Measurements from ENCODE around the gene GRIK4. TPM values are rescaled to one million over a fixed set of nuclear protein-coding genes. Genes with fewer than 3 reads are reported as not detected.
"Not testable (repeated sequence)": the region's sequence is repeated elsewhere in the genome, so short reads cannot be mapped to it uniquely, and the experiment has no call there.

The GRIK4 gene
- polyA plus RNA-seq, 1 of the 3 experiments (the other 2 are of a cell fraction), result 0.03 TPM

DNA sequence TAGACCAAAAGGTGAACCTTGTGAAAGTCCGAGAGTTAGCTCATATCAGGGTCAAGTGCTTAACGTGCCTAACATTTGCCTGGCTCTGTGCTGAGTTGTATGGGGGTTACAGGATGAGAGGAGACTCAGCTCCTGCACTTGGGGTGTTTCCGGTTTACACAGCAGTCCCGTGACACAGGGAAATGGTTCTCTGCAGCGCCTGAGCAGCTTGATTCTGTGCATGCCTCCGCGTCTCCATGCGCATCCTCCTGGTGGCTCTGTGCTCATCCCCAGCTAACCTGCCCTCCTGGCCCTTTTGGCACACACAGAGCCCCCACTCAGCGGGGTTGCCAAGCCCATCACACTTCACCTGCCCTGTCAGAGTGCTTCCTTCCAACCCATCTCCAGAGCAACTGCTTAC, 274.0 kb downstream of the GRIK4 start (continued):
- TF ChIP-seq, protein P1, sequence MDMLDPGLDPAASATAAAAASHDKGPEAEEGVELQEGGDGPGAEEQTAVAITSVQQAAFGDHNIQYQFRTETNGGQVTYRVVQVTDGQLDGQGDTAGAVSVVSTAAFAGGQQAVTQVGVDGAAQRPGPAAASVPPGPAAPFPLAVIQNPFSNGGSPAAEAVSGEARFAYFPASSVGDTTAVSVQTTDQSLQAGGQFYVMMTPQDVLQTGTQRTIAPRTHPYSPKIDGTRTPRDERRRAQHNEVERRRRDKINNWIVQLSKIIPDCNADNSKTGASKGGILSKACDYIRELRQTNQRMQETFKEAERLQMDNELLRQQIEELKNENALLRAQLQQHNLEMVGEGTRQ (IDR thresholded peaks at IDR 0.05; ENCODE audit: borderline replicate concordance, low read depth, low read length), result no peak
- TF ChIP-seq MXI1 (IDR thresholded peaks at IDR 0.05; ENCODE audit: low read depth, low read length), result no peak

DNA sequence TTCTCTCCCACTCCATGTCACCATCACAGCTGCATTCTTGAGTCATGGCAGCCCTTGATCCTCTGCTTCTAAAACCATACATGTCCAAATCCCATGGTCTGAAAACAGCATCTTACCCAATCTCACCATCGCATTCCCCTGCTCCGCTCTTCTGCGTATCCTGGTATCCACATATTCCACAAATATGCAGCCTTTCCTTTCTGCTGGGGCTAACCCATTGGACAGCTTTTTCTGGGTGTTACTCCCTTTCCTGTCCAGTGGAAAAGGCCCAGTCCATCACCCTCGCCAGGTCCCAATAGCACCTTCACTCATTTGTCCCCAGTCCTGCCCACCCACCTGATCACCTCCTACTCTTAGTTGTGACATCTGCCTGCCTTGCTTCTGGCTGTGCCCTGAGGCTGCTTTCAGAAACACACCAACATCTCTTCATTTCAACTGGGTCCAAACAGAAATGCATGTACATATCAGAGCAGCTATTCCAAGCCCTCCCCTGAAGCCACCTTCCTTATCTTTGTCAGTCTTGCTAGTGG, 274.7 kb downstream of the GRIK4 start:
- Histone ChIP-seq H3K36me3 (replicated peaks in 1 of 2; ENCODE audit: control insufficient read depth in 1 of 2, insufficient read depth in 2 of 2, low read length in 1 of 2) (no peaks in the 10 kb centered on the region), H3F3A (replicated peaks; ENCODE audit: insufficient read depth) (no peaks in the 10 kb centered on the region), H3K9me3 (no peaks in the 10 kb centered on the region), H3K27ac (ENCODE audit: low read depth in 2 of 2, low read length in 1 of 2) (no peak overlapping the region), H3K4me2 (no peak overlapping the region), H3K79me2 (ENCODE audit: insufficient read depth) (no peaks in the 10 kb centered on the region), H3K9me2 (no peaks in the 10 kb centered on the region), H3K9ac (no peak overlapping the region), H3K4me1 (ENCODE audit: control insufficient read depth in 1 of 2, insufficient read depth in 2 of 2, low read depth in 1 of 2, low read length in 1 of 2) (peaks cover 0 to 17% of the 10 kb centered on the region in 2 experiments; a peak in 1 of 4 replicates), H2AFZ (ENCODE audit: low read depth) (no peak overlapping the region), H3K4me3 (ENCODE audit: low read depth in 2 of 2, low read length in 1 of 2) (no peak overlapping the region), H4K20me1 (ENCODE audit: insufficient read depth) (no peaks in the 10 kb centered on the region), H3K27me3 (ENCODE audit: insufficient read depth) (no peaks in the 10 kb centered on the region)
- CTCF ChIA-PET, result interaction anchor here (0.8 to 4.0 kb wide), 6 partner anchors 10 to 276 kb away, joined by 3 to 25 read pairs (median 4); partner anchors contain the start of gene GRIK4
- no peak for TF ChIP-seq SIN3A (IDR thresholded peaks at IDR 0.05; ENCODE audit: borderline replicate concordance, low read depth, low read length)
- TF ChIP-seq POLR2AphosphoS5 (IDR thresholded peaks at IDR 0.05; ENCODE audit: low read depth, low read length), result no peak
- TF ChIP-seq MEF2A (IDR thresholded peaks at IDR 0.05; ENCODE audit: borderline replicate concordance, low read depth), result no peak
- TF ChIP-seq RXRA (IDR thresholded peaks at IDR 0.05; ENCODE audit: borderline replicate concordance, low read depth), result no peak
- TF ChIP-seq GABPA (IDR thresholded peaks at IDR 0.05; ENCODE audit: low read depth), result no peak
- TF ChIP-seq GATA2 (CRISPR knock-in tag; IDR thresholded peaks at IDR 0.05), result no peak
- no peak for TF ChIP-seq CHD2 (IDR thresholded peaks at IDR 0.05; ENCODE audit: low read length, partially characterized antibody)
- TF ChIP-seq, protein P2, sequence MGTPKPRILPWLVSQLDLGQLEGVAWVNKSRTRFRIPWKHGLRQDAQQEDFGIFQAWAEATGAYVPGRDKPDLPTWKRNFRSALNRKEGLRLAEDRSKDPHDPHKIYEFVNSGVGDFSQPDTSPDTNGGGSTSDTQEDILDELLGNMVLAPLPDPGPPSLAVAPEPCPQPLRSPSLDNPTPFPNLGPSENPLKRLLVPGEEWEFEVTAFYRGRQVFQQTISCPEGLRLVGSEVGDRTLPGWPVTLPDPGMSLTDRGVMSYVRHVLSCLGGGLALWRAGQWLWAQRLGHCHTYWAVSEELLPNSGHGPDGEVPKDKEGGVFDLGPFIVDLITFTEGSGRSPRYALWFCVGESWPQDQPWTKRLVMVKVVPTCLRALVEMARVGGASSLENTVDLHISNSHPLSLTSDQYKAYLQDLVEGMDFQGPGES (IDR thresholded peaks at IDR 0.05; ENCODE audit: low read depth, low read length), result no peak
- no peak for TF ChIP-seq TEAD4 (IDR thresholded peaks at IDR 0.05; ENCODE audit: borderline replicate concordance, insufficient read depth)
- TF ChIP-seq, protein P3, sequence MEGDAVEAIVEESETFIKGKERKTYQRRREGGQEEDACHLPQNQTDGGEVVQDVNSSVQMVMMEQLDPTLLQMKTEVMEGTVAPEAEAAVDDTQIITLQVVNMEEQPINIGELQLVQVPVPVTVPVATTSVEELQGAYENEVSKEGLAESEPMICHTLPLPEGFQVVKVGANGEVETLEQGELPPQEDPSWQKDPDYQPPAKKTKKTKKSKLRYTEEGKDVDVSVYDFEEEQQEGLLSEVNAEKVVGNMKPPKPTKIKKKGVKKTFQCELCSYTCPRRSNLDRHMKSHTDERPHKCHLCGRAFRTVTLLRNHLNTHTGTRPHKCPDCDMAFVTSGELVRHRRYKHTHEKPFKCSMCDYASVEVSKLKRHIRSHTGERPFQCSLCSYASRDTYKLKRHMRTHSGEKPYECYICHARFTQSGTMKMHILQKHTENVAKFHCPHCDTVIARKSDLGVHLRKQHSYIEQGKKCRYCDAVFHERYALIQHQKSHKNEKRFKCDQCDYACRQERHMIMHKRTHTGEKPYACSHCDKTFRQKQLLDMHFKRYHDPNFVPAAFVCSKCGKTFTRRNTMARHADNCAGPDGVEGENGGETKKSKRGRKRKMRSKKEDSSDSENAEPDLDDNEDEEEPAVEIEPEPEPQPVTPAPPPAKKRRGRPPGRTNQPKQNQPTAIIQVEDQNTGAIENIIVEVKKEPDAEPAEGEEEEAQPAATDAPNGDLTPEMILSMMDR (IDR thresholded peaks at IDR 0.05), result no peak
- TF ChIP-seq, protein P1 (IDR thresholded peaks at IDR 0.05; ENCODE audit: borderline replicate concordance, low read depth, low read length), result no peak
- TF ChIP-seq TCF12 (IDR thresholded peaks at IDR 0.05), result no peak
- TF ChIP-seq ELF1 (IDR thresholded peaks at IDR 0.05), result no peak
- POLR2A ChIA-PET, result no interaction called here
- WGBS (ENCODE audit: low lambda C conversion rate), result 64% methylated on average over 4 of the region's 4 CpGs
- DNase-seq, result no peak

DNA sequence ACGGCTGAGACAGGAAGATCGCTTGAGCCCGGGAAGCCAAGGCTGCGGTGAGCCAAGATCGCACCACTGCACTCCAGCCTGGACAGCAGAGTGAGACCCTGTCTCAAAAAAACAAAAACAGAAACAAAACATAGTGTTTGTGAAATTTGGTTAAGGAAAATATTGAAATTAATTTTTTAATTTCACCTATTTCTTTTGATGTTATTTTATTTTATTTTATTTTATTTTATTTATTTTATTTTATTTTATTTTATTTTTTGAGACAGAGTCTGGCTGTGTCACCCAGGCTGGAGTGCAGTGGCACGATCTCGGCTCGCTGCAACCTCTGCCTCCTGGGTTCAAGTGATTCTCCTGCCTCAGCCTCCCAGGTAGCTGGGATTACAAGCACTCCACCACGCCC, 275.7 kb downstream of the GRIK4 start:
- H3K36me3 ChIP-seq (replicated peaks in 1 of 2; ENCODE audit: control insufficient read depth in 1 of 2, insufficient read depth in 2 of 2, low read length in 1 of 2); POLR2A ChIA-PET; H2AFZ ChIP-seq (ENCODE audit: low read depth); H3F3A ChIP-seq (replicated peaks; ENCODE audit: insufficient read depth); DNase-seq; H3K27me3 ChIP-seq (ENCODE audit: insufficient read depth); H3K9ac ChIP-seq; H3K9me3 ChIP-seq; H3K9me2 ChIP-seq; H3K79me2 ChIP-seq (ENCODE audit: insufficient read depth); H3K27ac ChIP-seq (ENCODE audit: low read depth in 2 of 2, low read length in 1 of 2); H3K4me3 ChIP-seq (ENCODE audit: low read depth in 2 of 2, low read length in 1 of 2); H4K20me1 ChIP-seq (ENCODE audit: insufficient read depth); H3K4me2 ChIP-seq: not testable (repeated sequence)
- 74% methylated on average over 8 of the region's 9 CpGs for WGBS (ENCODE audit: low lambda C conversion rate)
- CTCF ChIA-PET, result interaction anchor here (1.0 to 4.0 kb wide), 3 partner anchors 12 to 43 kb away, joined by 3 to 25 read pairs (median 4); no protein-coding TSS in a partner anchor
- peaks cover 0 to 17% of the 10 kb centered on the region in 2 experiments; a peak in 1 of 4 replicates for H3K4me1 ChIP-seq (ENCODE audit: control insufficient read depth in 1 of 2, insufficient read depth in 2 of 2, low read depth in 1 of 2, low read length in 1 of 2)

All from SK-N-SH (cell line).